Testis (tissue), 2 donors: ENCODE results near the gene ISOC2.

Experiments
- CTCF ChIP-seq, 3 experiments: fragments of 450-650 bp in 2 of 3; fragments of 200-600 bp in 1 of 3; sonication (generic) in 1 of 3; IDR thresholded peaks; one replicate each; pipeline ENCODE4 v1.5.1; 2016 to 2019; ENCODE audit warnings: antibody characterized with exemption in 3 of 3, mild to moderate bottlenecking in 2 of 3, moderate library complexity in 1 of 3
- POLR2A ChIP-seq: fragments of 450-650 bp; IDR thresholded peaks from one replicate; pipeline ENCODE4 v1.6.1; 2017; ENCODE audit warnings: antibody characterized with exemption, mild to moderate bottlenecking, moderate library complexity

- no peak for TF ChIP-seq CTCF (IDR thresholded peaks at IDR 0.05)
- TF ChIP-seq POLR2A, result no peak
Observed at GRCh38 chr19:55474269-55475265, 13.1 kb upstream of the ISOC2 start.
